ENCODE measurements around the gene CDHR4. TPM values are rescaled to one million over a fixed set of nuclear protein-coding genes. Genes with fewer than 3 reads are reported as not detected.
"Not testable (repeated sequence)": the region's sequence is repeated elsewhere in the genome, so short reads cannot be mapped to it uniquely, and the experiment has no call there.

Gene CDHR4
- total and polyA plus RNA-seq, 4 donors: 0.26 to 5.0 (median 1.1) TPM; not detected in 1

- H3K4me1 ChIP-seq (ENCODE audit: control insufficient read depth in 1 of 2, insufficient read depth in 2 of 2, low read length in 2 of 2): no peaks in the 10 kb centered on the region
- intact Hi-C loops (cut with DNase I): loop anchor here in 1 of 2 donors (10.0 kb wide), 1 partner anchor 62 kb away; the partner anchor contains the start of gene GMPPB
- H3K4me3 ChIP-seq (ENCODE audit: low read length in 2 of 2): peak within 1 kb of the TSS; percentile 97 to 99
- DNase-seq (peak; percentile 100), ATAC-seq (ENCODE audit: low FRiP score) (peak; percentile 100)
- H3K27me3 ChIP-seq (ENCODE audit: control insufficient read depth in 1 of 2, insufficient read depth in 2 of 2, low read length in 1 of 2): no peaks in the 10 kb centered on the region
- peaks cover 0 to under 1% of the 10 kb centered on the region in 2 donors for H3K36me3 ChIP-seq (ENCODE audit: control insufficient read depth in 1 of 2, insufficient read depth in 2 of 2, low read length in 1 of 2)
- 3 to 4% methylated on average over 51 to 55 of the region's 55 CpGs for WGBS, 2 donors
- no peaks in the 10 kb centered on the region for H3K9me3 ChIP-seq (ENCODE audit: control insufficient read depth, low read length)
- peak within 1 kb of the TSS; percentile 20 to 96 for H3K27ac ChIP-seq (ENCODE audit: low read depth in 1 of 2, low read length in 2 of 2)
These were observed 13.1 kb downstream of the CDHR4 start, which contains the start of gene IP6K1 for GRCh38 chr3:49786357-49787181. IP6K1 (minus strand) TSS chr3:49786542; CDS start chr3:49748040, 38,502 bp downstream.

GRCh38 chr3:49785565-49786356, 13.9 kb downstream of the CDHR4 start:
- Histone ChIP-seq H3K27ac (ENCODE audit: low read depth in 1 of 2, low read length in 2 of 2) (peak overlapping the region; percentile 20 to 61), H3K36me3 (ENCODE audit: control insufficient read depth in 1 of 2, insufficient read depth in 2 of 2, low read length in 1 of 2) (peaks cover 0 to 3% of the 10 kb centered on the region in 2 donors), H3K9me3 (ENCODE audit: control insufficient read depth, low read length) (no peaks in the 10 kb centered on the region), H3K4me1 (ENCODE audit: control insufficient read depth in 1 of 2, insufficient read depth in 2 of 2, low read length in 2 of 2) (no peaks in the 10 kb centered on the region), H3K4me3 (ENCODE audit: low read length in 2 of 2) (peak overlapping the region; percentile 97 to 99), H3K27me3 (ENCODE audit: control insufficient read depth in 1 of 2, insufficient read depth in 2 of 2, low read length in 1 of 2) (no peaks in the 10 kb centered on the region)
- intact Hi-C loops (cut with DNase I): loop anchor here in 1 of 2 donors (10.0 kb wide), 1 partner anchor 61 kb away; the partner anchor contains the start of gene GMPPB
- DNase-seq (peak; percentile 66 to 81), ATAC-seq (ENCODE audit: low FRiP score) (peak; percentile 74)
- 3% methylated on average over 50 of the region's 50 CpGs for WGBS, 2 donors

GRCh38 chr3:49782277-49782676, 17.4 kb downstream of the CDHR4 start:
- not testable (repeated sequence) for H3K36me3 ChIP-seq (ENCODE audit: control insufficient read depth in 1 of 2, insufficient read depth in 2 of 2, low read length in 1 of 2); DNase-seq; H3K4me1 ChIP-seq (ENCODE audit: control insufficient read depth in 1 of 2, insufficient read depth in 2 of 2, low read length in 2 of 2); H3K27ac ChIP-seq (ENCODE audit: low read depth in 1 of 2, low read length in 2 of 2); H3K4me3 ChIP-seq (ENCODE audit: low read length in 2 of 2); H3K9me3 ChIP-seq (ENCODE audit: control insufficient read depth, low read length); ATAC-seq (ENCODE audit: low FRiP score); H3K27me3 ChIP-seq (ENCODE audit: control insufficient read depth in 1 of 2, insufficient read depth in 2 of 2, low read length in 1 of 2)
- WGBS, 2 donors: 94% methylated on average over 9 of the region's 9 CpGs
- intact Hi-C loops (cut with DNase I): loop anchor here in 1 of 2 donors (10.0 kb wide), 1 partner anchor 57 kb away; the partner anchor contains the start of gene GMPPB

- Histone ChIP-seq H3K4me3 (ENCODE audit: low read length in 2 of 2) (no peak overlapping the region), H3K27ac (ENCODE audit: low read depth in 1 of 2, low read length in 2 of 2) (no peak overlapping the region), H3K27me3 (ENCODE audit: control insufficient read depth in 1 of 2, insufficient read depth in 2 of 2, low read length in 1 of 2) (no peaks in the 10 kb centered on the region), H3K36me3 (ENCODE audit: control insufficient read depth in 1 of 2, insufficient read depth in 2 of 2, low read length in 1 of 2) (peaks cover 0 to 3% of the 10 kb centered on the region in 2 donors), H3K9me3 (ENCODE audit: control insufficient read depth, low read length) (no peaks in the 10 kb centered on the region), H3K4me1 (ENCODE audit: control insufficient read depth in 1 of 2, insufficient read depth in 2 of 2, low read length in 2 of 2) (no peaks in the 10 kb centered on the region)
- intact Hi-C loops (cut with DNase I): loop anchor here in 1 of 2 donors (10.0 kb wide), 1 partner anchor 57 kb away; the partner anchor contains the start of gene GMPPB
- DNase-seq (no peak), ATAC-seq (ENCODE audit: low FRiP score) (no peak)
- WGBS, 2 donors: 81 to 84% methylated on average over 5 of the region's 5 CpGs
These were observed 18.1 kb downstream of the CDHR4 start for GRCh38 chr3:49781415-49782199.

- not testable (repeated sequence) for H3K4me1 ChIP-seq (ENCODE audit: control insufficient read depth in 1 of 2, insufficient read depth in 2 of 2, low read length in 2 of 2); ATAC-seq (ENCODE audit: low FRiP score); DNase-seq; H3K9me3 ChIP-seq (ENCODE audit: control insufficient read depth, low read length); H3K27ac ChIP-seq (ENCODE audit: low read depth in 1 of 2, low read length in 2 of 2); H3K27me3 ChIP-seq (ENCODE audit: control insufficient read depth in 1 of 2, insufficient read depth in 2 of 2, low read length in 1 of 2); H3K36me3 ChIP-seq (ENCODE audit: control insufficient read depth in 1 of 2, insufficient read depth in 2 of 2, low read length in 1 of 2); H3K4me3 ChIP-seq (ENCODE audit: low read length in 2 of 2)
- intact Hi-C loops (cut with DNase I): loop anchor here in 1 of 2 donors (10.0 kb wide), 1 partner anchor 56 kb away; the partner anchor contains the start of gene GMPPB
- 88 to 91% methylated on average over 9 of the region's 9 CpGs for WGBS, 2 donors
These were observed 18.7 kb downstream of the CDHR4 start for GRCh38 chr3:49780975-49781365.

- intact Hi-C loops (cut with DNase I): loop anchor here in 1 of 2 donors (10.0 kb wide), 1 partner anchor 56 kb away; the partner anchor contains the start of gene GMPPB
- WGBS, 2 donors: 62 to 70% methylated on average over 4 of the region's 4 CpGs
- H3K27ac ChIP-seq (ENCODE audit: low read depth in 1 of 2, low read length in 2 of 2): no peak overlapping the region
- no peaks in the 10 kb centered on the region for H3K27me3 ChIP-seq (ENCODE audit: control insufficient read depth in 1 of 2, insufficient read depth in 2 of 2, low read length in 1 of 2)
- no peak for ATAC-seq (ENCODE audit: low FRiP score)
- no peaks in the 10 kb centered on the region for H3K4me1 ChIP-seq (ENCODE audit: control insufficient read depth in 1 of 2, insufficient read depth in 2 of 2, low read length in 2 of 2)
- peaks cover 0 to 3% of the 10 kb centered on the region in 2 donors for H3K36me3 ChIP-seq (ENCODE audit: control insufficient read depth in 1 of 2, insufficient read depth in 2 of 2, low read length in 1 of 2)
- H3K9me3 ChIP-seq (ENCODE audit: control insufficient read depth, low read length): no peaks in the 10 kb centered on the region
- no peak overlapping the region for H3K4me3 ChIP-seq (ENCODE audit: low read length in 2 of 2)
- DNase-seq: no peak
These were observed 19.3 kb downstream of the CDHR4 start for GRCh38 chr3:49780080-49780974.

GRCh38 chr3:49779358-49780079, 20.2 kb downstream of the CDHR4 start:
- ATAC-seq (ENCODE audit: low FRiP score) (no peak), DNase-seq (no peak)
- Histone ChIP-seq H3K27me3 (ENCODE audit: control insufficient read depth in 1 of 2, insufficient read depth in 2 of 2, low read length in 1 of 2) (no peaks in the 10 kb centered on the region), H3K36me3 (ENCODE audit: control insufficient read depth in 1 of 2, insufficient read depth in 2 of 2, low read length in 1 of 2) (peaks cover 0 to 3% of the 10 kb centered on the region in 2 donors), H3K27ac (ENCODE audit: low read depth in 1 of 2, low read length in 2 of 2) (no peak overlapping the region), H3K4me1 (ENCODE audit: control insufficient read depth in 1 of 2, insufficient read depth in 2 of 2, low read length in 2 of 2) (no peaks in the 10 kb centered on the region), H3K9me3 (ENCODE audit: control insufficient read depth, low read length) (no peaks in the 10 kb centered on the region), H3K4me3 (ENCODE audit: low read length in 2 of 2) (no peak overlapping the region)
- intact Hi-C loops (cut with DNase I): loop anchor here in 1 of 2 donors (10.0 kb wide), 1 partner anchor 55 kb away; the partner anchor contains the start of gene GMPPB
- 88 to 92% methylated on average over 5 of the region's 5 CpGs for WGBS, 2 donors

All from aorta (tissue), 5 donors.